ENCODE measurements around the gene GOLGA6L26.
"Not testable (repeated sequence)": the region's sequence is repeated elsewhere in the genome, so short reads cannot be mapped to it uniquely, and the experiment has no call there.

The GOLGA6L26 gene, protein sequence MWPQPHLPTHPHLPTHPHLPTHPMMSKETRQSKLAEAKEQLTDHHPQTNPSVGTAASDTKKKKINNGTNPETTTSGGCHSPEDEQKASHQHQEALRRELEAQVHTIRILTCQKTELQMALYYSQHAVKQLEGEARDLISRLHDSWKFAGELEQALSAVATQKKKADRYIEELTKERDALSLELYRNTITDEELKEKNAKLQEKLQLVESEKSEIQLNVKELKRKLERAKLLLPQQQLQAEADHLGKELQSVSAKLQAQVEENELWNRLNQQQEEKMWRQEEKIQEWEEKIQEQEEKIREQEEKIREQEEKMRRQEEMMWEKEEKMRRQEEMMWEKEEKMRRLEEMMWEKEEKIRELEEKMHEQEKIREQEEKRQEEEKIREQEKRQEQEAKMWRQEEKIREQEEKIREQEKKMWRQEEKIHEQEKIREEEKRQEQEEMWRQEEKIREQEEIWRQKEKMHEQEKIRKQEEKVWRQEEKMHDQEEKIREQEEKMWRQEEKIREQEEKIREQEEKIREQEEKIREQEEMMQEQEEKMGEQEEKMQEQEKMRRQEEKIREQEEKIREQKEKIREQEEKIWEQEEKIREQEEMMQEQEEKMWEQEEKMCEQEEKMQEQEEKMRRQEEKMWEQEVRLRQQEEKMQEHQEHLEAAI

DNA sequence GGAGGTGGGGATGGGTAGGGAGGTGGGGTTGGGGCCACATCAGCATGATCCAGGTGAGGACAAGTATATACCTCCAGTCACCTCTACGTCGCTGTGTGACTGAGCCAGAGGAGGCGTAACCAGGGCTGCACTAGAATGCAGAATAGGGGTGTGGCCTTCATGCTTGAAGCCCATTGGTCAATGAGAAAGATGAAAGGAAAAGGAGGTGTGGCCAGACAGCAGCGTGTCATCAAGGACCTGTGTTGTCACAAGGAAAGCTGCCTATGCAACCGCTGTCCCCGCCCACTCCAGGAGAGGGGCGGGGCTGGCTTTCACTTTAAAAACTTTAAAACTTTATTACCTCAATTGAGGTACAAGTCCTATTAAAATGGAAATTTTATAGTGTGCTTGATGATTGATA is at the start of gene GOLGA6L26:
GOLGA6L26 (minus strand) TSS at position 101 of the 400 bp plus-strand sequence; CDS start at position 40, 61 bp downstream.
- not testable (repeated sequence) for DNase-seq (ENCODE audit: low spot score)

DNA sequence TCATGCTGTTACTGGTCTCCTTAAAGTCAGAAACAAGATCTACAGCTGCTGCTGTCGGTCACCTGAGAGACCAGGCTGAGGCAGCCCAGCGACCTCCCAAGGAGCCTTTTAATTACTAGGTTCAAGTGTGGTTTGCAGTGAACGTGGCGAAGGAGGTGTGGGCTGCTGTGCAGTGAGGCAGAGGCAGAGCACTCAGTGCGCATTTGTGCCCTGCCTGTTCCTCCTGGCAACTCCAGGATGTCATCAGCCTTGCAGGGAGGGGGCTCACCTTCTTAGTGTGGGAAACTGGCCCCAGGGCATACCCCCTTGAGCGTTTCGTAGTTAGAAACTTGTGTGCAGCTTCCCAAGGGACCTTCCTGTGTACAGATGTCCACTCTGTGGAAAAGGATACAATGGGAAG is 47.2 kb upstream of the GOLGA6L26 start:
- DNase-seq (ENCODE audit: low spot score), result not testable (repeated sequence)

DNA sequence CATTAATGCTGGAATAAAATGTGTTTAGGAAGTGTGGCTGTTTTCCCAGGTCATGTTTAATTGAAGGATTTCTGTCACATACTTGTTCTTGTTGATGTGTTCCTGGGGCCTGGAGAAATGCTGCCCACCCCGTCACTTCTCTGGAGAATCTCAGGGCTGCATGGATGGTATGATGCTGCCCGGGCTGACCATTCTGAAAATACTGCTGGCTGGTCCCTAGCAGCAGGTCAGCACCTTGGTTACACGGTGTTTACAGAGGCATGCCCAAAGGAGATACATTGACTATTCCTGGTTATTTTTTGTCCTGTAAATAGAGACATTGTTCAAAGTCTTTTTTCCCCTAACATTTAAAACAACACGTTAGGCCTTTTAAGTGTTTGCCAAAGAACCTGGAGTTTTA is 46.7 kb upstream of the GOLGA6L26 start:
- not testable (repeated sequence) for DNase-seq (ENCODE audit: low spot score)

DNA sequence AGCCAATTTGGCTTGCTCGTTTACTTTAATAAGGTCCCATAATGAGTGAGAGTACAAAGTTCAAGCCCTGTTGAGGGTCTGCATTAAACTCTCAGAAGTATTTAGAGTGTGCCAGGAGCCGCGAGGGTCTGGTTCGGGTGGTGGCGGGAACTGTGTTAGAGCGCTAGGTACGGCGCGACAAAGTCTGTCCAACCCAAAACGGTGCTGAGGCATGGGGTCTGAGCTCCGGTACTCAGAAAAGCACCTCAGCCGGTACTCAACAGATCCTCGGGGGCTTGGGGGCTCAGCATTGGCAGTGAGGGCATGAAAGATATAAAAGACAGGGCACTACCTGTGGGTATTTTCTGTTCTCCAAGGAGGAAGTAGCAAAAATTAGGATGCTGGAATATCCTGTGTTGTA is 45.0 kb upstream of the GOLGA6L26 start:
- DNase-seq (ENCODE audit: low spot score), result not testable (repeated sequence)

DNA sequence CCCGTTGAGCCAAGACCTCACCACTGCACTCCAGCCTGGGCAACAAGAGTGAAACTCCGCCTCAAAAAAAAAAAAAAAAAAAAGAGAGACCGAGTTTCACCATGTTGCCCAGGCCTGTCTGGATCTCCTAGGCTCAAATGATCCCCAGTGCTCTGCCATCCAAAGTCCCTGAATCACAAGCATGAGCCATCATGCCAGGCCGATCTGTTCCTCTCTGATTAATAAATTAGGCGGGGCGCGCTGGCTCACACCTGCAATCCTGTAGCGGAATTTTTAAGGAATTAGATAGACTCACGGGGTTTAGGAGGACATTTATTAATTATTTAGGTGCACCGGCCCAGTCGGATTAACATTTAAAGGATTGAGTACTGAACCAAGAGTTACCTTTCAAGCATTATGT is 40.2 kb upstream of the GOLGA6L26 start:
- not testable (repeated sequence) for DNase-seq (ENCODE audit: low spot score)

DNA sequence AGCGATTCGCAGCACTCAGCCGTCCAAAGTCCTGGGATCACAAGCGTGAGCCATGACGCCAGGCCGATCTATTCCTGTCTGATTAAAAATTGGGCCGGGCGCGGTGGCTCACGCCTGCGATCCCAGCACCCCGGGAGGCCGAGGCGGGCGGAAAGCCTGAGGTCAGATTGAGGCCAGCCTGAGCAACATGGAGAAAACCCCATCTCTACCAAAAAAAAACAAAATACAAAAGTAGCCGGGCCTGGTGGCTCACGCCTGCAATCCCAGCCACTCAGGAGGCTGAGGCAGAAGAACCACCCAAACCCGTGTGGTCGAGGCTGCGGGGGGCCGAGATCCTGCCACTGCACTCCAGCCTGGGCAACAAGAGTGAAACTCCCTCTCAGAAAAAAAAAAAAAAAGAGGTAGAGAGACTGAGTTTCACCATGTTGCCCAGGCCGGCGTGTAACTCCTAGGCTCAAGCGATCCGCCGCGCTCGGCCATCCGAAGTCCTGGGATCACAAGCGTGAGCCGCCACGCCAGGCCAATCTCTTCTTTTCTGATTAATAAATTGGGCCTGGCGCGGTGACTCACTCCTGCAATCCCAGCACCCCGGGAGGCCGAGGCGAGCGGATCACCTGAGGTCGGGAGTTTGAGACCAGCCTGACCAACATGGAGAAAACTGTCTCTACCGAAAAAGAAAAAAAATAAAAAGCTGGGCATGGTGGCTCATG is 39.0 kb upstream of the GOLGA6L26 start:
- DNase-seq (ENCODE audit: low spot score), result not testable (repeated sequence)

DNA sequence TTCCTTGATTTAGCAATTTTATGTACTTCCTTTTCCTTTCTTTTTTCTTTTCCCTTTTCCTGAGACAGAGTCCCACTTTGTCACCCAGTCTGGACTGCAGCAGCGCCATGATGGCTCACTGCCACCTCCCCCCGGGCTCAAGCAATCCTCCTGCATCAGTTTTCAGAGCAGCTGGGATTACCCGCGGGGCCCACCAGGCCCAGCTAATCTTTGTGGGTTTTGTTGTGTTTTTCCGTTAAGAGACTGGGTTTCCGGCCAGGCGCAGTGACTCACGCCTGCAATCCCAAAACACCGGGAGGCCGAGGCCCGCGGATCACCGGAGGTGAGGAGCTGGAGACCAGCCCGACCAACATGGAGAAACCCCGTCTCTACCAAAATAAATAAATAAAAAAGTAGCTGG is 38.3 kb upstream of the GOLGA6L26 start:
- no peak for DNase-seq (ENCODE audit: low spot score)

DNA sequence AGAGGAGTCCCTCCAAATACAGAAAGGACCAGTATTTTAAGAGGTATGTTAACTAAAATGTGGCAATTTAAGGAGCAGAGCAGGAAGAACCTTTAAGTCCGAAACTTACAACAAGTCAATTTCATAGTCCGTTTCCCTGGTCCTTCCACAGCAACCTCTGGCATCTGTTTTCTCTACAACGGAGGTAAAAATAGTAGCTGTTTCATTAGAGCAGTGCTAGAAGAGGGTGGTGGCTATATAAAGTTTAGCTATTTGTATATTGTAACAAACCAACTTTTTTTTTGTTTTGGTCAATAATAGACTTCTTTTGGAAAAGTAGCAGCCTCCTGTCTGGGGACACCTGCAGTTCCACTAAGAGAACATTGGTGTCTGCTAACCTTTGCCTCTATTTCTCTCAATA is 37.9 kb upstream of the GOLGA6L26 start:
- not testable (repeated sequence) for DNase-seq (ENCODE audit: low spot score)

DNA sequence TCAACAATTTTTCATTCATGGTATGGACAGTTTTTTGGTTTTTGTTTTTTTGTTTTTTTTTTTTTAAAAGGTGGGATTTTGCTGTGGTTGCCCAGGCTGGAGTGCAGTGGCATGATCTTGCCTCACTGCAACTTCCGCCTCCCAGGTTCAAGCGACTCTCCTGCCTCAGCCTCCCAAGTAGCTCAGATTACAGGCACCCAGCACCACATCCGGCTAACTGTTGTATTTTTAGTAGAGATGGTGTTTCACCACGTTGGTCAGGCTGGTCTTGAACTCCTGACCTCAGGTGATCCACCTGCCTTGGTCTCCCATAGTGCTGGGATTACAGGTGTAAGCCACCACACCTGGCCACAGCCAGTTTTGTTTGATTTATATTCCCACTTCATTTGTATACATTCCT is 37.1 kb upstream of the GOLGA6L26 start:
- not testable (repeated sequence) for DNase-seq (ENCODE audit: low spot score)

DNA sequence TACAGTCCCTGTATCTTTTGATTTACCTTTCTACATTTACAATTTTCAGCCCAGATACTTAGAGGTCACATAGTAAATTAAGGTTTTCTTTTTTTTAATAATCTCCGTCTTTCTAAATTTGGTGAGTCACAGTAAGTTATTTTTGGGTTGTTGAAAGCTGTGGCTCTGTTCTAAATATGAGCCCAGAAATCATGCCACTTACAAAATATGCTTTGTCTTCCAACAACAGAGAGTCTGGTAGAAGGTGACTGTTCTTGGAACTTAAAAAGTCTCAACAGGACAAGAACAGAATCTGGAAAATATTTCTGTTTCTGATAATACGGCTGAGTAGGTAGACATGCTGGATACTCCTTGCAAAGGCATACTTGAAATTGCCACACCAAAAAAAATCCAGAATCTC is 36.6 kb upstream of the GOLGA6L26 start:
- DNase-seq (ENCODE audit: low spot score), result no peak

DNA sequence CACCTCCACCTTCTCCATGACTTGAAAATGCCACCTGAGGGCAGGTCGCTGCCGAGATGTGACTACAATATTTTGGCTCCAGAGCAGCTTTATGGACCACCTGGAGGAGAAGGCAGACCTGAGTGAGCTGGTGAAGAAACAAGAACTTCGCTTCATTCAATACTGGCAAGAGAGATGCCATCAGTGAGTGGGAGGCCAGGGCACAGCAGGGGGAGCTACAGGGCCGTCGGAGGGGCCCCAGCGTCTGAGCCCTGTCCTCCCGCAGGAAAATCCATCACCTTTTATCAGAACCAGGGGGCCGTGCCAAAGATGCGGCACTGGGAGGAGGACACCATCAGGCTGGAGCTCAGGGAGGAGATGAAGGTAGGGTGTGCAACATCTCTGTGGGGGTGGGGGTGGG is 30.3 kb upstream of the GOLGA6L26 start:
- DNase-seq (ENCODE audit: low spot score), result not testable (repeated sequence)

DNA sequence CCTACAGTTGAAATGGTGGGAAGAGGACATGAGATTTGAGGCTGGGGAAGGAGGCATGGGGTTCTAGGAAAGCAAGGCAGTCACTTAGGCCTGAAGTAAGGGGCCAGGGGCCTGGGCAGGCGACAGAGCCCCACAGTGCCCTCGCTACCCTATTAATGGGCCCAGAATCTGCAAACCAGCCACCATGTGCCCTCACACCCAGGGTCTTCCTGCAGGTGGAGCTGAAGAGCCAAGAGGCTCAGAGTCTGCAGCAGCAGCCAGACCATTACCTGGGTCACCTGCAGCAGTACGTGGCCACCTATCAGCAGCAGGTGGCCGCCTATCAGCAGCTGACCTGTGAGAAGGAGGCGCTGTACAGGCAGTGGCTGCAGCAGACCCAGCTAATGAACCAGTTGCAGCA is 28.6 kb upstream of the GOLGA6L26 start:
- not testable (repeated sequence) for DNase-seq (ENCODE audit: low spot score)

DNA sequence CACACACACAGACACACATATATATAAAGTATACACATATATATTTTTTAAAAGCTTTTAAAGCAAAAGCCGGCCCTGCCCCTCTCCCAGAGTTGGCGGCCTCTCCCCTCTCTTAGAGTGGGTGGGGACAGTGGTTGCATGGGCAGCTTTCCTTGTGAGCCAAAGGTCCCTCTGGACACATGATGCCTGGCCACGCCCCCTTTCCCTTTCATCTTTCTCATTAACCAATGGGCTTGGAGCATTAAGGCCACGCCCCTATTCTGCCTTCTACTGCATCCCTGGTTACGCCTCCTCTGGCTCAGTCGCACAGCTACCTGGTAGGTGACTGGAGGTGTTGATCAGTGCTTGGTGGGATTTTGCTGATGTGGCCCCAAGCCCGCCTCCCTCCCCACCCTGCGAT is 20.5 kb upstream of the GOLGA6L26 start, which contains the start of gene GOLGA8S:
GOLGA8S (plus strand) TSS at position 301 of the 400 bp plus-strand sequence; CDS start at position 363, 62 bp downstream.
- DNase-seq (ENCODE audit: low spot score), result not testable (repeated sequence)

DNA sequence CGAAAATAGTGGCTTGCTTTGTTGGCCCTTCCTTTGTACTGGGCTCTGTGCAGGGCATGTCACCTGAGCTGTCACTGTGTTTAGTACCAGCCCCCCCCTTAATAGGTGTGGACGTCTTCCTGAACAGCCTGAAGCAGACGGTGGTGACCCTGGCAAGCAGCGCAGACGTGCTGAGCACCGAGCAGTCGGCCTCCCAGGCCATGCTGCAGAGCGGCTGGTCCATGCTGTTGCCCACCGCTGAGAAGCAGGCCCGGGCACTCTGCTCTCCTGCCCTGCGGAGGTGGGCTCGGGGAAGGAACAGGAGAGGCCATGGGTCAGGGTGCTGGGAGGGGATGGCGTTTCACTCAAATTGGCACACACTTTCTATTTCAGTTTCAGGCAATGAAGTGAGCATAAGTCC is 22.8 kb downstream of the GOLGA6L26 start:
- DNase-seq (ENCODE audit: low spot score), result not testable (repeated sequence)

DNA sequence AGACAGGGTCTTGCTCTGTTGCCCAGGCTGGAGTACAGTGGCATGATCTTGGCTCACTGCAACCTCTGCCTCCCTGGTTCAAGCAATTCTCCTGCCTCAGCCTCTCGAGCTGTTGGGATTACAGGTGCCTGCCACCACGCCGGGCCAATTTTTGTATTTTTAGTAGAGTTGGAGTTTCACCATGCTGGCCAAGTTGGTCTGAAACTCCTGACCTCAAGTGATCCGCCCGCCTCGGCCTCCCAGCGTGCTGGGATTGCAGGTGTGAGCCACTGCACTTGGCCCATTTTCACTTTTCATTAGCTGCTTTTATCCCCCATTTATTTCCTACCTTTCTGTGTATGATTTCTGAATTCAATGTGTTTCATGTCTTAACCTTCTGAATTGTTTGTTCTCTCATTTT is 28.1 kb downstream of the GOLGA6L26 start:
- DNase-seq (ENCODE audit: low spot score), result not testable (repeated sequence)

DNA sequence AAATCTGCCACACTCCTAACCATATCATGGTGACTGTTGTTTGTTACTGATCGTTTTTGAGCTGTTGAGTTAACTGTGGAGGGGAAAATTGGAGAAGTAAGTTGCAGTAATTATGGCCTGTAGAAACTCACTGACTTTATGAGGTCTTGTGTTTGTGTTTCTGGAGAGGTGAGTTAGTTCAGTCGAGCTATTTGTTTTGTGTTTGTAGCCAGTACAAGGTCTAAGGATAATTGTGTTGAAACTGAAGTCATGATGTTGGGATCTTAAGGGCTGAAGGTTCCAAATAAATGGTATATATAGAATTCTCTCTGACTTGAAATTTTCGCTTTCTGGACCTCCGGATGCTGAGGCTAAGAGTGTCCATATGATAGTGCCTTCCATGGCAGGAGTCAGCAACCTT is 29.2 kb downstream of the GOLGA6L26 start:
- not testable (repeated sequence) for DNase-seq (ENCODE audit: low spot score)

DNA sequence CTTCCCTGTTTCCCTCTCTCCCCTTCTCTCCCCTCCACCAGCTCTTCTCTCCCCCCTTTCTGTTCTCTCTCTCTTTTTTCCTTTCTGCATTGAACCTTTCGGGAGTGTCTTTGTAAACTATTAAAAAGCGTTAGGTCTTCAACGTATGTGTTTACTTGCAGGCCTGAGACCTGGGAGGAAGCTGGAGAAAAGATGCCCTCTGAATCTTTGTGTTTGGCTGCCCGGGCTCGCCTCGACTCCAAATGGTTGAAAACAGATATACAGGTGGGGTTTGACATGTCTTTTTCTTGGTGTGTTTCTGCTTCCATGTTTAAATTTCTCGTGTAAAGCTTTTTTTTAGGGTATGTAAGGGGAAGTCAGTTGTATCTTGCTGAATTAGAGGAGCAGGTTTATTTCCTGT is 29.7 kb downstream of the GOLGA6L26 start:
- DNase-seq (ENCODE audit: low spot score), result not testable (repeated sequence)

DNA sequence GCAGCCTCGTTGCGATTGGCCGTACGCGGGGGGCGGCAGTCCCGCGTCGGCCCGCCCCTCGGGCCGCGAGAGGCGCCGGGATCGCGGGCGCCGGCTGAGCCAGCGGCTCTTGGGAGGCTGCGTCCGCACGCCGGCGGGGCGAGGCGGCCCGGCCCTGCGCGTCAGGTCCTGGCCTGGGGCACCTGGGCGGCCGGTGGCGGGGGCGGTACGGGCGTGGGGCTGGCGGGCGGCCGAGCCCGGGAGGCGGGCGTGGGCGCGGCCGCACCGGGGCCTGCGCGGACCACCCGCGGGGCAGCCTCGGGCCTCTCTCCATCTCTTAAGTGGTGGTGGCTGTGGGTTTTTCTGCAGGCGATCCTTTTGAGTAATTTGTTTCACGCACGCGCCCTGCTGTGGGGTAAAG is 30.3 kb downstream of the GOLGA6L26 start:
- not testable (repeated sequence) for DNase-seq (ENCODE audit: low spot score)

DNA sequence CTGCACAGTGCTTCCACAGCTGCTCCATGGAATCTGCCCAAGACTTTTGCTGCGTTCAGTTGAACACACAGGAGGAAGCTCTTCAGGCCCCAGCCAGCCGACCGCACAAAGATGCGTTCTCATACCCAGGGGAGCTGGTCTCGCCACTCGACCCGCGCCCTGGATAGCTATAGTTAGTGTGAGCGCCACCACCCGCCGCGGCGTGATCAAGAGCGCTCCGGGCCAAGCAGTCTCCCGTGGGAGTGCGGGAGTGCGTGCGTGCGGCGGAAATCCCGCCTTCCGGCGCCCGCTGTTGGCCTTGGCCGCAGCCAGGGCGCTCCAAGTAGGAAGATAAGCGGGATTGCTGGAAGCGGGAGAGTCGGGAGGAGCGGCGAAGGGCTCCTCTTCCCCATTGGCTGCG is 30.8 kb downstream of the GOLGA6L26 start:
- not testable (repeated sequence) for DNase-seq (ENCODE audit: low spot score)

Measured in RKO (cell line).